ENCODE results near the gene ZSCAN5B. TPM values are rescaled to one million over a fixed set of nuclear protein-coding genes. Genes with fewer than 3 reads are reported as not detected.
A peak's percentile ranks its signal among the peaks of the same experiment; 100 is the strongest.

Gene ZSCAN5B
- total and polyA plus RNA-seq, 2 of the 13 experiments (the other 11 are each of a cell fraction or from before 2014, with no cell fraction given): not detected

DNA sequence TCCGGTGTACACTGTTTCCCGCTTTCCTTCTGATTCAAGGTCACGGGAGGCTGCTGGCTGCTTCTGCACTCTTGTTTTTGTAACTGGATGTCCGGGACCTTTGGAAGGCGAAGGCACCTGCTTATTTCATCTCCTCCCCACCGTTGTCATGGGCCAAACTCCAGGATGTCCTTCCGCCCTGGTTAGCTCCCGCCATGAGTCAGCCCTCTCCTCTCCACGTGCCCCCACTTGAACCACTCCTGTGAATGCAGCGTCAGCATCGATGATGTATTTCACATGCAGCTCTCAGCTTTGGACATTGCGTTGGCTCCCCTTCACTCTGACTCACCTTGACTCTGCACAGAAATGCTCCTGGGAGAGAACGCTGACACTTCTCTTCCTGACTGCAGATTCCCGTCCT, 27.3 kb downstream of the ZSCAN5B start (continued):
- TF ChIP-seq, protein P1, sequence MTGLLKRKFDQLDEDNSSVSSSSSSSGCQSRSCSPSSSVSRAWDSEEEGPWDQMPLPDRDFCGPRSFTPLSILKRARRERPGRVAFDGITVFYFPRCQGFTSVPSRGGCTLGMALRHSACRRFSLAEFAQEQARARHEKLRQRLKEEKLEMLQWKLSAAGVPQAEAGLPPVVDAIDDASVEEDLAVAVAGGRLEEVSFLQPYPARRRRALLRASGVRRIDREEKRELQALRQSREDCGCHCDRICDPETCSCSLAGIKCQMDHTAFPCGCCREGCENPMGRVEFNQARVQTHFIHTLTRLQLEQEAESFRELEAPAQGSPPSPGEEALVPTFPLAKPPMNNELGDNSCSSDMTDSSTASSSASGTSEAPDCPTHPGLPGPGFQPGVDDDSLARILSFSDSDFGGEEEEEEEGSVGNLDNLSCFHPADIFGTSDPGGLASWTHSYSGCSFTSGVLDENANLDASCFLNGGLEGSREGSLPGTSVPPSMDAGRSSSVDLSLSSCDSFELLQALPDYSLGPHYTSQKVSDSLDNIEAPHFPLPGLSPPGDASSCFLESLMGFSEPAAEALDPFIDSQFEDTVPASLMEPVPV (CRISPR knock-in tag; IDR thresholded peaks at IDR 0.05): no peak
- TF ChIP-seq, protein P2, sequence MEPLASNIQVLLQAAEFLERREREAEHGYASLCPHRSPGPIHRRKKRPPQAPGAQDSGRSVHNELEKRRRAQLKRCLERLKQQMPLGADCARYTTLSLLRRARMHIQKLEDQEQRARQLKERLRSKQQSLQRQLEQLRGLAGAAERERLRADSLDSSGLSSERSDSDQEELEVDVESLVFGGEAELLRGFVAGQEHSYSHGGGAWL (CRISPR knock-in tag; IDR thresholded peaks at IDR 0.05): peak; percentile 48; the same call in 1 of the 2 replicates
- TF ChIP-seq, protein P3, sequence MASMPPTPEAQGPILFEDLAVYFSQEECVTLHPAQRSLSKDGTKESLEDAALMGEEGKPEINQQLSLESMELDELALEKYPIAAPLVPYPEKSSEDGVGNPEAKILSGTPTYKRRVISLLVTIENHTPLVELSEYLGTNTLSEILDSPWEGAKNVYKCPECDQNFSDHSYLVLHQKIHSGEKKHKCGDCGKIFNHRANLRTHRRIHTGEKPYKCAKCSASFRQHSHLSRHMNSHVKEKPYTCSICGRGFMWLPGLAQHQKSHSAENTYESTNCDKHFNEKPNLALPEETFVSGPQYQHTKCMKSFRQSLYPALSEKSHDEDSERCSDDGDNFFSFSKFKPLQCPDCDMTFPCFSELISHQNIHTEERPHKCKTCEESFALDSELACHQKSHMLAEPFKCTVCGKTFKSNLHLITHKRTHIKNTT (CRISPR knock-in tag; IDR thresholded peaks at IDR 0.05): no peak
- TF ChIP-seq MZF1 (CRISPR knock-in tag; IDR thresholded peaks at IDR 0.05; ENCODE audit: borderline replicate concordance): no peak; the same call in 1 of the 2 replicates
- TF ChIP-seq ONECUT2 (CRISPR knock-in tag; IDR thresholded peaks at IDR 0.05): no peak
- peak; percentile 45 for TF ChIP-seq NFYC (CRISPR knock-in tag; IDR thresholded peaks at IDR 0.05)
- 0 out of 2 replicates have a peak, but pooled peaks have one; percentile 26 for TF ChIP-seq SP5 (CRISPR knock-in tag; IDR thresholded peaks at IDR 0.05; ENCODE audit: borderline replicate concordance, low read depth)
- TF ChIP-seq NONO (IDR thresholded peaks at IDR 0.05): no peak
- no peak for TF ChIP-seq NONO (CRISPR knock-in tag; conservative IDR thresholded peaks at IDR 0.05)
- TF ChIP-seq ZNF235 (CRISPR knock-in tag; IDR thresholded peaks at IDR 0.05; ENCODE audit: borderline replicate concordance): no peak
- TF ChIP-seq STAG1 (CRISPR knock-in tag; IDR thresholded peaks at IDR 0.05): no peak
- no peak for TF ChIP-seq MTF1 (CRISPR knock-in tag; IDR thresholded peaks at IDR 0.05)
- no peak for TF ChIP-seq ZNF564 (CRISPR knock-in tag; IDR thresholded peaks at IDR 0.05)
